Hepatocyte (in vitro differentiated cells): Measurements from ENCODE around the gene PRPF4.

Experiments
- EZH2 ChIP-seq: fragments of 200-600 bp; sonication (generic); IDR thresholded peaks from 2 replicates; pipeline ENCODE4 v1.6.1; 2016; ENCODE audit warnings: antibody characterized with exemption, mild to moderate bottlenecking, borderline replicate concordance
- EZH2phosphoT487 ChIP-seq: fragments of 200-600 bp; sonication (generic); IDR thresholded peaks from one replicate; pipeline ENCODE4 v1.6.1; 2018; ENCODE audit warnings: antibody characterized with exemption, mild to moderate bottlenecking, low read depth, moderate library complexity; ENCODE audit not compliant: unreplicated experiment, severe bottlenecking
- TF ChIP-seq, protein P1 (sequence below): fragments of 200-600 bp; sonication (generic); IDR thresholded peaks from 2 replicates; pipeline ENCODE4 v1.5.1; 2016; ENCODE audit warnings: antibody characterized with exemption, mild to moderate bottlenecking; ENCODE audit not compliant: poor library complexity

GRCh38 chr9:113238202-113238858 is 37.1 kb upstream of the PRPF4 start:
- TF ChIP-seq, protein P1, sequence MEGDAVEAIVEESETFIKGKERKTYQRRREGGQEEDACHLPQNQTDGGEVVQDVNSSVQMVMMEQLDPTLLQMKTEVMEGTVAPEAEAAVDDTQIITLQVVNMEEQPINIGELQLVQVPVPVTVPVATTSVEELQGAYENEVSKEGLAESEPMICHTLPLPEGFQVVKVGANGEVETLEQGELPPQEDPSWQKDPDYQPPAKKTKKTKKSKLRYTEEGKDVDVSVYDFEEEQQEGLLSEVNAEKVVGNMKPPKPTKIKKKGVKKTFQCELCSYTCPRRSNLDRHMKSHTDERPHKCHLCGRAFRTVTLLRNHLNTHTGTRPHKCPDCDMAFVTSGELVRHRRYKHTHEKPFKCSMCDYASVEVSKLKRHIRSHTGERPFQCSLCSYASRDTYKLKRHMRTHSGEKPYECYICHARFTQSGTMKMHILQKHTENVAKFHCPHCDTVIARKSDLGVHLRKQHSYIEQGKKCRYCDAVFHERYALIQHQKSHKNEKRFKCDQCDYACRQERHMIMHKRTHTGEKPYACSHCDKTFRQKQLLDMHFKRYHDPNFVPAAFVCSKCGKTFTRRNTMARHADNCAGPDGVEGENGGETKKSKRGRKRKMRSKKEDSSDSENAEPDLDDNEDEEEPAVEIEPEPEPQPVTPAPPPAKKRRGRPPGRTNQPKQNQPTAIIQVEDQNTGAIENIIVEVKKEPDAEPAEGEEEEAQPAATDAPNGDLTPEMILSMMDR, result no peak
- TF ChIP-seq EZH2, result no peak
- TF ChIP-seq EZH2phosphoT487, result no peak
